Psoas muscle (tissue), 8 donors: ENCODE results near the gene ODC1. TPM values are rescaled to one million over a fixed set of nuclear protein-coding genes. Genes with fewer than 3 reads are reported as not detected.

ENCODE experiments used
- ATAC-seq, 4 donors: fragments of 200-7000 bp; cut with Tn5 transposase; one replicate each; pipeline ENCODE4 v1.9.1; 2020; ENCODE audit warnings: moderate library complexity in 3 of 4, mild to moderate bottlenecking in 2 of 4
- DNase-seq, 2 donors: peaks; one replicate each; pipeline ENCODE4 v3.0.0-alpha.2; 2020
- H3K27ac ChIP-seq: fragments of 200-600 bp; one replicate; pipeline ENCODE4 v1.8.0; 2022
- H3K27me3 ChIP-seq, 3 donors: fragments of 200-600 bp in 1 of 3; one replicate each; pipeline versions ENCODE4 v1.6.1 to v1.8.0; 2013 to 2022; ENCODE audit warnings: low read length in 2 of 3, mild to moderate bottlenecking in 2 of 3, moderate library complexity in 1 of 3; ENCODE audit not compliant: insufficient read depth in 3 of 3
- H3K36me3 ChIP-seq, 2 donors: fragments of 200-600 bp in 1 of 2; one replicate each; pipeline versions ENCODE4 v1.6.1 to v1.8.0; 2013 to 2022; ENCODE audit warnings: low read depth in 1 of 2, mild to moderate bottlenecking in 1 of 2, moderate library complexity in 1 of 2; ENCODE audit not compliant: insufficient read depth in 1 of 2
- H3K4me1 ChIP-seq: fragments of 200-600 bp; one replicate; pipeline ENCODE4 v1.8.0; 2022
- H3K4me3 ChIP-seq: fragments of 200-600 bp; one replicate; pipeline ENCODE4 v1.8.0; 2022; ENCODE audit warnings: mild to moderate bottlenecking
- H3K9me3 ChIP-seq: fragments of 200-600 bp; one replicate; pipeline ENCODE4 v1.8.0; 2022
- CTCF ChIP-seq: fragments of 200-600 bp; IDR thresholded peaks from one replicate; pipeline ENCODE4 v1.8.0; 2022; ENCODE audit warnings: antibody characterized with exemption
- WGBS, 3 donors: extraction: QIAGEN DNeasy Blood & Tissue Kit; methylation state at CpG; one replicate each; pipeline versions ENCODE4 v1.1.6 to v1.1.7; 2013; 5-methylcytosine and 5-hydroxymethylcytosine counted together
- intact Hi-C, 2 donors: fragments of 100-400 bp; cut with DNase I; formaldehyde crosslinking; loops; one replicate each; pipeline versions ENCODE4 v1.11.0 to v1.14.2; 2022
- polyA plus RNA-seq, 3 donors: library from polyadenylated mRNA; stranded (reverse); fragments of 200-250 nt; gene quantifications; one replicate each; pipeline ENCODE4 v1.2.3, GENCODE V29; 2013
- total RNA-seq, 4 donors: library from RNA; stranded (reverse); fragmentation: NEBNext Ultra II Directional in 2 of 4; extraction: Animal tissue kit (Norgen Biotek cat#: 25700) in 2 of 4; gene quantifications; one replicate each; pipeline versions ENCODE4 v1.2.1 to v1.2.4, GENCODE V29; 2021 to 2023
- donor health status: healthy with polysubstance abuse.
- donor health status: DM: no; HTN: no; CAD: no; lungs with moderate emphysema.
- donor health status: Bipolar disorder and iron deficiency.
- donor health status: healthy.
- donor health status: DM: yes; HTN: yes; CAD: no.
- donor health status: DM: no; HTN: no; CAD: no.
- donor health status: DM: no; HTN: no; CAD: no.
- donor health status: DM: yes; HTN: yes; CAD: no.

ODC1 gene
- total and polyA plus RNA-seq, 7 donors, result 56.8 to 226 (median 106) TPM

GRCh38 chr2:10432311-10433181 lies 15.6 kb downstream of the ODC1 start:
- H3K4me1 ChIP-seq, result no peaks in the 10 kb centered on the region
- intact Hi-C loops, result loop anchor here in 1 of 2 donors (5.0 to 10.0 kb wide), 2 partner anchors 290 to 448 kb away; no protein-coding TSS in a partner anchor
- H3K9me3 ChIP-seq, result no peaks in the 10 kb centered on the region
- 22 to 25% (median 22%) methylated on average over 37 to 49 of the region's 49 CpGs for WGBS, 3 donors
- no peak overlapping the region for H3K27ac ChIP-seq
- TF ChIP-seq CTCF, result no peak
- DNase-seq (peak in 1 of 2 donors; percentile 50), ATAC-seq (peak in 1 of 4 donors; percentile 29)
- peaks cover 0 to 17% (median 5%) of the 10 kb centered on the region in 3 donors for H3K27me3 ChIP-seq
- H3K36me3 ChIP-seq, result no peaks in the 10 kb centered on the region
- H3K4me3 ChIP-seq, result no peak overlapping the region

GRCh38 chr2:10431797-10432196 lies 16.3 kb downstream of the ODC1 start:
- 72 to 83% (median 76%) methylated on average over 16 of the region's 16 CpGs for WGBS, 3 donors
- peak in 1 of 2 donors; percentile 42 for DNase-seq
- ATAC-seq, result no peak
- Histone ChIP-seq H3K27me3 (peaks cover 0 to 17% (median 5%) of the 10 kb centered on the region in 3 donors), H3K9me3 (no peaks in the 10 kb centered on the region), H3K4me3 (no peak overlapping the region), H3K27ac (no peak overlapping the region), H3K36me3 (no peaks in the 10 kb centered on the region), H3K4me1 (no peaks in the 10 kb centered on the region)
- intact Hi-C loops, result loop anchor here in 1 of 2 donors (5.0 to 10.0 kb wide), 2 partner anchors 289 to 447 kb away; no protein-coding TSS in a partner anchor
- TF ChIP-seq CTCF, result no peak

GRCh38 chr2:10430886-10431622 lies 17.1 kb downstream of the ODC1 start:
- no peak for TF ChIP-seq CTCF
- no peaks in the 10 kb centered on the region for H3K36me3 ChIP-seq
- DNase-seq (peak in 1 of 2 donors; percentile 26), ATAC-seq (no peak)
- WGBS, 3 donors, result 82 to 85% (median 84%) methylated on average over 8 of the region's 8 CpGs
- intact Hi-C loops, result loop anchor here in 1 of 2 donors (5.0 to 10.0 kb wide), 2 partner anchors 289 to 446 kb away; no protein-coding TSS in a partner anchor
- H3K4me3 ChIP-seq, result no peak overlapping the region
- no peak overlapping the region for H3K27ac ChIP-seq
- H3K27me3 ChIP-seq, result peaks cover 0 to 17% (median 5%) of the 10 kb centered on the region in 3 donors
- no peaks in the 10 kb centered on the region for H3K4me1 ChIP-seq
- no peaks in the 10 kb centered on the region for H3K9me3 ChIP-seq

GRCh38 chr2:10428924-10429323 lies 19.2 kb downstream of the ODC1 start:
- ATAC-seq, result no peak
- intact Hi-C loops, result no loop called here

More at GRCh38 chr2:10428924-10429323, 19.2 kb downstream of the ODC1 start:
- no peaks in the 10 kb centered on the region for H3K4me1 ChIP-seq
- DNase-seq, result peak in 1 of 2 donors; percentile 2
- H3K9me3 ChIP-seq, result no peaks in the 10 kb centered on the region
- no peak overlapping the region for H3K27ac ChIP-seq
- peaks cover 0 to 17% (median 5%) of the 10 kb centered on the region in 3 donors for H3K27me3 ChIP-seq
- 67 to 88% (median 82%) methylated on average over 3 of the region's 3 CpGs for WGBS, 3 donors
- H3K4me3 ChIP-seq, result no peak overlapping the region
- H3K36me3 ChIP-seq, result peaks cover 0 to 4% of the 10 kb centered on the region in 2 donors
- no peak for TF ChIP-seq CTCF
